ENCODE results near the gene ETFA.

DNA sequence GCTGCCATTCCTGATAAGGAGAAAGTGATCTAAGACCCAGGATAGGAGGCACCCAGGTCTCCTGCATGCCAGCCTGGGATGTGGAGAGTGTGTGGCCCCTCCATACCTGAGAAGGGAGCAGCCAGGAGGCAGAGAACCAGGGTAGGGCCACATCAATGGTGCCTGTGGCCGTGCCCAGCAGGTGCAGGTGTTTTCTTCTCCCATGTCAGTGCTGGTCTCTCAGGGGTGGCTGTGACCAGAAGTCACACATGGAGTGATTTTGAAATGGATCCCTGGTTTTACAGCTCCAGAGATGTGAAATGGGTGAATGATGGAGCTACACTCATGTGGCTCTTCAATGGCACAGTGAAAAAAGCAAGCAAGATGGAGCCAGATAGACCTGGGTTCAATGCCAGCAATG is 22.0 kb upstream of the ETFA start:
- TF ChIP-seq, protein P1, sequence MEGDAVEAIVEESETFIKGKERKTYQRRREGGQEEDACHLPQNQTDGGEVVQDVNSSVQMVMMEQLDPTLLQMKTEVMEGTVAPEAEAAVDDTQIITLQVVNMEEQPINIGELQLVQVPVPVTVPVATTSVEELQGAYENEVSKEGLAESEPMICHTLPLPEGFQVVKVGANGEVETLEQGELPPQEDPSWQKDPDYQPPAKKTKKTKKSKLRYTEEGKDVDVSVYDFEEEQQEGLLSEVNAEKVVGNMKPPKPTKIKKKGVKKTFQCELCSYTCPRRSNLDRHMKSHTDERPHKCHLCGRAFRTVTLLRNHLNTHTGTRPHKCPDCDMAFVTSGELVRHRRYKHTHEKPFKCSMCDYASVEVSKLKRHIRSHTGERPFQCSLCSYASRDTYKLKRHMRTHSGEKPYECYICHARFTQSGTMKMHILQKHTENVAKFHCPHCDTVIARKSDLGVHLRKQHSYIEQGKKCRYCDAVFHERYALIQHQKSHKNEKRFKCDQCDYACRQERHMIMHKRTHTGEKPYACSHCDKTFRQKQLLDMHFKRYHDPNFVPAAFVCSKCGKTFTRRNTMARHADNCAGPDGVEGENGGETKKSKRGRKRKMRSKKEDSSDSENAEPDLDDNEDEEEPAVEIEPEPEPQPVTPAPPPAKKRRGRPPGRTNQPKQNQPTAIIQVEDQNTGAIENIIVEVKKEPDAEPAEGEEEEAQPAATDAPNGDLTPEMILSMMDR (IDR thresholded peaks at IDR 0.05), result no peak
- TF ChIP-seq POLR2AphosphoS5 (IDR thresholded peaks at IDR 0.05; ENCODE audit: insufficient read depth in 1 of 2, low read depth in 1 of 2) (no peak), POLR2A (IDR thresholded peaks at IDR 0.05) (no peak)

Measured in vagina (tissue), 2 donors.